ENCODE data around the gene CTNNA2.

- no peak for TF ChIP-seq CTCF (IDR thresholded peaks at IDR 0.05)
- TF ChIP-seq POLR2A (IDR thresholded peaks at IDR 0.05), result no peak
Measured at GRCh38 chr2:80248146-80248545, 735.3 kb downstream of the CTNNA2 start.
